Measurements from ENCODE around the gene AQP3.
"Not testable (repeated sequence)": the region's sequence is repeated elsewhere in the genome, so short reads cannot be mapped to it uniquely, and the experiment has no call there.

AQP3 gene

DNA sequence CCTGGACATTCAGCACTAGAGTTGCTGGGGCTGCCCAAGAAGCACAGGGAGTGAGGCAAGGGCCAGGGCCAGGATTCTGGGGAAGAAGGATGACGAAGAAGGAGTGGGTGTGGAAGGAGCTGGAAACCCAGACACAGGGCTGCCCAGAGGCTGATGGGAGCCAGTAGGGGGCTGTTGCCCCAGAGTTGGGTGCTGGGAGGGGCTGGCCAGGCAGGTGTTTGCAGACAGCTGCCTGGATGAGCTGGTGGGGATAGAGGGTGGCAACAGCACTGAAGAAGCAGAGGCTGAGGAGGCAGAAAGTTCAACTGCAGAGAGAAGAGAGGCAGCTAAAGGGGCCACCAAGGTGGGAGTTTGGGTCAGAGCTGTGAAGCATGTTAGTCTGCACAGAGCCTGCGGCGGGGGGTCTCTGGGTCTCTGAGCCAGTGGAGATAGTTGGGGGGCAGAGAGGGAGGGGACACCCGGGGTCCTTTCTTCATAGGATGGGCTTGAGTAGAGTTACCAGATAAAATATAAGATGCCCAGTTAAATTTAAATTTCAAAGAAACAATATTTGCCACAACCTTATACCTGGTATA, 42.5 kb downstream of the AQP3 start:
- DNase-seq: no peak

GRCh38 chr9:33403941-33404787, 43.2 kb downstream of the AQP3 start:
- no peak for DNase-seq

GRCh38 chr9:33402371-33402770, 45.0 kb downstream of the AQP3 start, which contains the start of gene AQP7:
Gene AQP7 (minus strand): TSS chr9:33402568. CDS start chr9:33401262, 1,306 bp downstream.
- DNase-seq: not testable (repeated sequence)

GRCh38 chr9:33401809-33402208, 45.6 kb downstream of the AQP3 start:
- DNase-seq: not testable (repeated sequence)

- DNase-seq: not testable (repeated sequence)
Observed at GRCh38 chr9:33399047-33399446, 48.3 kb downstream of the AQP3 start.

GRCh38 chr9:33397801-33398200, 49.6 kb downstream of the AQP3 start:
- not testable (repeated sequence) for DNase-seq

DNA sequence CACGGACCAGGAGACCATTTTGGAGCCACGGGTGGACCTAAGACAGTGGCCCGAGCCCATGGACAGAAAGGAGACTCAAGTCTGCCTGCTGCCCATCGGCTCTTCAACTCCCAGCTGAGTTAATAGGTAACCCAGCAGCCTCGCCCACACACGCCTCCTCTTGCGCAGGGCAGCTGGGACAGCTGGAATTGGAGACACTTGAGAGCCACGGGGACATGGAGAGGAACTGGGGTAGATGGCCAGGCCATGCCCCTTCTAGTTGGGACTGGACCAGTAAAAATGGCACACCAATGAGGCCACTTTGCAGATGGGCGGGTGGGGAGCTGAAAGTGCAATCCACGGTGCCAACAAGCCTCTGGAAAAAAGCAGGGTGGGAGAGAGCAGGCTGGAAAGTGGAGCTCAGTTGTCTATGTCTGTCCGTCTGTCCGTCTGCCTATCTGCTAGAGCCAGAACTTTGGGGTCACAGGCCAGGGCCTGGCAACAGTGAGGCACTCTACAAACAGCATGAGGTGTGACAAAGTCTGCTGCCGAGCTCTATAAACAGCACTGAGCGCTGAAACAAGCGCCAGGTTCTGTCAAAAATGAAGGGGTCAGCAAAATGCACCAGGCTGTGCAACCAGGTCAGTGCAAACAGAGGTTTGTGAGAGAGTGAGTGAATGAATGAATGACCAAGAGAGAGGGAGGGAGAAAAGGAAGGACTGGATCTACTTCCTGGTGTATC, 52.1 kb downstream of the AQP3 start:
- DNase-seq: not testable (repeated sequence)

DNA sequence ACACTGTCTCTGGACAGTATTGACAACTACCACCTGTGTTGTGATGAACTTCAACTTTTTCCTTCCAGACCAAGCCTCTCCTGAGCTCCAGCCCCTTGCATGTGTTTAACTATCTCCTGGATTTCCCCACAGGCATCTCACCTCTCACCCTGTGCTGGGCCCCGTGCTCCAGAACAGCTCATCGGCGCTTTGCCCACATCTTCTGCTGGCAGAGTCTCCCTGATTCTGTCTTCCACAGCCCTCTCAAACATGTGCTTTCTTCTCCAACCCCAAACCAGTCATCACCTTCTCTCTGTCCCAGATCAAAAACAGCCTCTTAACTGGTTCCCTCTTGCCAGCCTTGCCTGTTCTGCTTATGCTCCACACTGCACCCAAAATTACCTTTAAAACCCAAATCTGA, 53.4 kb downstream of the AQP3 start:
- DNase-seq: not testable (repeated sequence)

GRCh38 chr9:33393581-33393980, 53.8 kb downstream of the AQP3 start:
- DNase-seq: no peak

DNA sequence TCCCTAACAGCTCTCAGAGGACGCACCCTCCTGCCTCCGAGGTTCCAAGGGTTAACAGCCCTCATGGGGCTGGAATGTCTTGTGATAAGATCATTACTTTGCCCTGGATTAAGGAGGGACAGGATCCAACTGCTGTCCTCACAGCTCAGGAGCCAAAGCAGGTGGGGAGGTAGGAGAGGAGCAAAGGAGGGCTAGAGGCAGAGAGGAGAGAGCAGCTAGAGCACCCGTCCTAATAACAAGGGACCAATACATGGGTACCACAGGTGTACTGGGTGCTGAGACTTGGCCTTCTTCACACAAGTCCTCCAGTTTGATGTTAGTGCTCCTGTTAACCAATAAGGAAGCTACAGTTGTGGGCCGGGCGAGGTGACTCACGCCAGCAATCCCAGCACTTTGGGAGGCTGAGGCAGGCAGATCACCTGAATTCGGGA, 54.8 kb downstream of the AQP3 start:
- not testable (repeated sequence) for DNase-seq
